ENCODE results near the gene TSHZ2. TPM values are rescaled to one million over a fixed set of nuclear protein-coding genes. Genes with fewer than 3 reads are reported as not detected.

The TSHZ2 gene
- total and polyA plus RNA-seq, 2 donors (not counting 1 experiment from before 2014, with no cell fraction given): 1.00 to 5.7 TPM

GRCh38 chr20:53355790-53356189 is 383.6 kb downstream of the TSHZ2 start:
- H4K20me1 ChIP-seq (ENCODE audit: control insufficient read depth, insufficient read depth, low read length, poor library complexity, severe bottlenecking): no peaks in the 10 kb centered on the region
- Mint-ChIP-seq H3K4me3 (no peak overlapping the region), H3K9me3 (ENCODE audit: insufficient read depth) (peaks cover 3% of the 10 kb centered on the region), H3K27ac (no peak overlapping the region), H3K4me1 (no peaks in the 10 kb centered on the region), H3K27me3 (peaks cover 5% of the 10 kb centered on the region)
- H3K4me3 ChIP-seq (ENCODE audit: control extremely low read depth in 1 of 5, extremely low read depth in 1 of 5, insufficient read depth in 1 of 5, low read depth in 2 of 5, low read length in 4 of 5): no peak overlapping the region
- H3K4me1 ChIP-seq (ENCODE audit: control insufficient read depth in 2 of 2, insufficient read depth in 2 of 2, low read length in 2 of 2): no peaks in the 10 kb centered on the region
- DNase-seq (no peak), ATAC-seq (ENCODE audit: low read depth) (no peak)
- H3K27me3 ChIP-seq (replicated peaks in 1 of 4; ENCODE audit: control extremely low read depth in 1 of 4, control insufficient read depth in 3 of 4, insufficient read depth in 4 of 4, low read length in 3 of 4): no peaks in the 10 kb centered on the region
- ChIA-PET POLR2A (no interaction called here), CTCF (no interaction called here)
- no peak overlapping the region for H3K4me2 ChIP-seq (replicated peaks; ENCODE audit: low read depth, low read length, poor library complexity, severe bottlenecking)
- H3K36me3 ChIP-seq (replicated peaks in 1 of 2; ENCODE audit: control extremely low read depth in 1 of 2, control insufficient read depth in 1 of 2, extremely low read depth in 1 of 2, insufficient read depth in 2 of 2, low read length in 1 of 2): no peaks in the 10 kb centered on the region
- H3K27ac ChIP-seq (ENCODE audit: low read length in 2 of 2): no peak overlapping the region
- no peak overlapping the region for H3K9ac ChIP-seq (ENCODE audit: low read length)
- intact Hi-C loops (cut with micrococcal nuclease): no loop called here
- no peak overlapping the region for H2AFZ ChIP-seq (ENCODE audit: insufficient read depth, low read depth, low read length, poor library complexity, severe bottlenecking)
- H3K79me2 ChIP-seq (ENCODE audit: control insufficient read depth, insufficient read depth, low read length): no peaks in the 10 kb centered on the region
- TF ChIP-seq EZH2 (IDR thresholded peaks at IDR 0.05; ENCODE audit: borderline replicate concordance, insufficient read depth, low read depth, low read length, poor library complexity, severe bottlenecking) (no peak), CTCF (IDR thresholded peaks at IDR 0.05) (no peak)
- 75% methylated on average over 1 of the region's 2 CpGs for WGBS (ENCODE audit: insufficient coverage)
- H3K9me3 ChIP-seq (ENCODE audit: control extremely low read depth in 1 of 3, control insufficient read depth in 2 of 3, insufficient read depth in 1 of 3, low read length in 2 of 3): peaks cover 0 to 6% (median 2%) of the 10 kb centered on the region in 3 donors

DNA sequence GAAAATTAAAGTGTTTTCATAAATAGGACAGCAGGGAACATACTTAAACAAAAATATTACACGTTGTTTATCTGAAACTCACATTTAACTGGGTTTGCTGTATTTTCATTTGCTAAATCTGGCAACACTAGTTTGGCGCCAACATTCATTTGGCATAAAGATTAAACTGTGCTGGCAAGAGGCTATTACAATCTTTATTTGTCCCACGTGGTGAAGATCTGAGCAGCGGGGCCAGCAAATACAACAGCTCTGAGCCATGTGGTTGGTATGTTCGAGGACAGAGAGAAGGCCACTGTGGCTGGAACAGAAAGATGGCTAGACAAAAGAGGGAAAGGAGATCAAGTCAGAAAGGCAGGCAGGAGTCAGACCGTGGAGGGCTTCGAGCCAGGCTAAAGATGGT is 387.3 kb downstream of the TSHZ2 start:
- WGBS (ENCODE audit: insufficient coverage): 77% methylated on average over 6 of the region's 7 CpGs
- Histone ChIP-seq H3K79me2 (ENCODE audit: control insufficient read depth, insufficient read depth, low read length) (no peaks in the 10 kb centered on the region), H3K27me3 (replicated peaks in 1 of 4; ENCODE audit: control extremely low read depth in 1 of 4, control insufficient read depth in 3 of 4, insufficient read depth in 4 of 4, low read length in 3 of 4) (no peaks in the 10 kb centered on the region), H4K20me1 (ENCODE audit: control insufficient read depth, insufficient read depth, low read length, poor library complexity, severe bottlenecking) (no peaks in the 10 kb centered on the region), H2AFZ (ENCODE audit: insufficient read depth, low read depth, low read length, poor library complexity, severe bottlenecking) (no peak overlapping the region), H3K27ac (ENCODE audit: low read length in 2 of 2) (no peak overlapping the region), H3K4me1 (ENCODE audit: control insufficient read depth in 2 of 2, insufficient read depth in 2 of 2, low read length in 2 of 2) (no peaks in the 10 kb centered on the region), H3K9ac (ENCODE audit: low read length) (no peak overlapping the region), H3K36me3 (replicated peaks in 1 of 2; ENCODE audit: control extremely low read depth in 1 of 2, control insufficient read depth in 1 of 2, extremely low read depth in 1 of 2, insufficient read depth in 2 of 2, low read length in 1 of 2) (no peaks in the 10 kb centered on the region), H3K9me3 (ENCODE audit: control extremely low read depth in 1 of 3, control insufficient read depth in 2 of 3, insufficient read depth in 1 of 3, low read length in 2 of 3) (peaks cover 0 to 6% (median 2%) of the 10 kb centered on the region in 3 donors), H3K4me2 (replicated peaks; ENCODE audit: low read depth, low read length, poor library complexity, severe bottlenecking) (no peak overlapping the region), H3K4me3 (ENCODE audit: control extremely low read depth in 1 of 5, extremely low read depth in 1 of 5, insufficient read depth in 1 of 5, low read depth in 2 of 5, low read length in 4 of 5) (no peak overlapping the region)
- H3K9me3 Mint-ChIP-seq (ENCODE audit: insufficient read depth): peaks cover 3% of the 10 kb centered on the region
- H3K27me3 Mint-ChIP-seq: no peaks in the 10 kb centered on the region
- H3K27ac Mint-ChIP-seq: no peak overlapping the region
- no peak overlapping the region for H3K4me3 Mint-ChIP-seq
- ATAC-seq (ENCODE audit: low read depth) (no peak), DNase-seq (no peak)
- H3K4me1 Mint-ChIP-seq: no peaks in the 10 kb centered on the region
- TF ChIP-seq EZH2 (IDR thresholded peaks at IDR 0.05; ENCODE audit: borderline replicate concordance, insufficient read depth, low read depth, low read length, poor library complexity, severe bottlenecking) (no peak), CTCF (IDR thresholded peaks at IDR 0.05) (no peak)
- ChIA-PET CTCF (no interaction called here), POLR2A (no interaction called here)
- intact Hi-C loops (cut with micrococcal nuclease): no loop called here
